HG03066 (cell line): ENCODE results near the gene YBX3.

Experiments
- ATAC-seq: cut with Tn5 transposase; IDR thresholded peaks from one replicate; pipeline ENCODE4 v1.9.1; 2021; ENCODE audit warnings: low read depth; ENCODE audit not compliant: unreplicated experiment

YBX3 gene

DNA sequence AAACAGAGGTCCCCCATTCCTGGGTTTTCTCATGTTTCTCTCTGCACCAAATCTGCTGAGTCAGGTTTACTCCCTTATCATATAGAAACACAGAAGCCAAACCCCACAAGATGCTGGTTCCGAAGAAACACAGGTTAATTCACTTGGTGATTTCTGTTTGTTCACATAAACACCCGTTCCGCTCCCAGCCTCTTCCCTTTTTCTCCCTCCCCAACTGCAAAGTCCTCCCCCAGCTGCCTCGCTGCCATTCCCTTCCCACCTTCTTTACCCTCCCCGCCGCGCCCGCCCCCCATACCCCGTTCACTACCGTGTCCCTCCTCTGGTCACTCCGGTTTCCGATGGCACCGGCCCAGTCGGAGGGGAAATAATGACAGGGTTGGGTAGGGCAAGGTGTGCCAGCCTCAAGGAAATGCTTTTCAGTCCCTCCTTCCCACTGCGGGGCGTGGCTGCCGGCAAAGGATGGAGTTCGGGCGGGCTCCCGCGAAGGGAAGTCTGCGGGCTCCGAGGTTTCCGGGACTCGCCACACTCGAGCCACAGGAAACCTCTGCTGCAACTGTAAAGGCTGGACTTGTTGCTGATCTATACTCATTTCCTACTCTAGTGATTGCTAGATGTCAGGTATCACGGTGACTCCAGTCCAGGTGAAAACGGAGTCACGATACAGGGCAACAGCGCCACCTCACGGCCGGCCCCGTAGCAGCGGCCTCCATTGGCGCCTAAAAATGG, 49.3 kb downstream of the YBX3 start, which contains the start of gene STYK1:
Gene STYK1 (minus strand): TSS at position 394 of the 726 bp plus-strand sequence. CDS start 39,434 bp downstream, outside the sequence.
- ATAC-seq: no peak

DNA sequence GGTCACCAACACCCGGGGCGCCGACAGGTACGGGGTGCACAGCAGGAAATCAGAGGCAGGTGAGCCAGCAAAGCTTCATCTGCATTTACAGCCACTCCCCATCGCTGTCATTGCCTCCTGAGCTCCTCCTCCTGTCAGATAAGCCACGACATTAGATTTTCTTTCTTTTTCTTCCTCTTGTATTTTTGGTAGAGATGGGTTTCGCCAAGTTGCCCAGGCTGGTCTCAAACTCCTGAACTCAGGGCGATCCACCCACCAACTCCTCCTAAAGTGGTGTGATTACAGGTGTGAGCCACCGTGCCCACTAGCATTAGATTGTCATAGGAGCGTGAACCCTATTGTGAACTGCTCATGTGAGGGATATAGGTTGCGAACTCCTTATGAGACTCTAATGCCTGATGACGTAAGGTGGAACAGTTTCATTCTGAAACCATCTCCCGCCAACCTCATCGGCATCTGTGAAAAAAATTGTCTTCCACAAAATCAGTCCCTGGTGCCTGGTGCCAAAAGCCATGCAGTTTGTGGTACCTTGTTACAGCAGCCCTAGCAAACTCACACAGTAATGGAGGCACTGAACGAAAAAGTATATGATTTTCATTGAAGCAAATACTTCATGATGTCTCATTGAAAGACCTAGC, 50.8 kb downstream of the YBX3 start:
- no peak for ATAC-seq

DNA sequence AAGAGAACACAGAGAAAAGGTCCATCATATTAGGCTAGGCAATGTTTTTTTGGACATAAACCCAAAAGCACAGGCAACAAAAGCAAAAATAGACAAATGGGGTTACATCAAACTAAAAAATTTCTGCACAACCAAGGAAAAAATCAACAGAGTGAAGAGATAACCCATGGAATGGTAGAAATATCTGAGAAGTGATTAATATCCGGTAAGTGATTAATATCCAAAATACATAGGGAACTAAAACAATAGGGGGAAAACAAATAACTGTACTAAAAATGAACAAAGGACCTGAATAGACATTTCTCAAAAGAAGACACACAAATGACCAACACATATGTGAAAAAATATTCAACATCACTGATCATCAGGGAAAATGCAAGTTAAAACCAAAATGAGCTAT, 53.6 kb downstream of the YBX3 start:
- no peak for ATAC-seq

DNA sequence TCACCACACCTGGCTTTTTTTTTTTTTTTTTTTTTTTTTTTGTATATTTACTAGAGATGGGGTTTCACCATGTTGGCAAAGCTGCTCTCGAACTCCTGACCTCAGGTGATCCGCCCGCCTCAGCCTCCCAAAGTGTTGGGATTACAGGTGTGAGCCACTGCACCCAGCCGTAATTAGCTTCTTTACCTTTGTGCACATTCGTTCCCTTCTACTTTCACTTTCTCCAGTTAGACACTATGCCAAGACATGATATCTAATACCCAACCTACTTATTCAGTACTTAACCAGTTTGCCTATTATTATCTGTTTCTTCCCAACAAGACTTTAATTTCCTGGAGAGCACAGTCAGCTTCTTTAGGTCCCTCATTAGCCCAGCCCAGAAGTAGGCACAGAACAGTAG, 54.6 kb downstream of the YBX3 start:
- ATAC-seq: no peak

DNA sequence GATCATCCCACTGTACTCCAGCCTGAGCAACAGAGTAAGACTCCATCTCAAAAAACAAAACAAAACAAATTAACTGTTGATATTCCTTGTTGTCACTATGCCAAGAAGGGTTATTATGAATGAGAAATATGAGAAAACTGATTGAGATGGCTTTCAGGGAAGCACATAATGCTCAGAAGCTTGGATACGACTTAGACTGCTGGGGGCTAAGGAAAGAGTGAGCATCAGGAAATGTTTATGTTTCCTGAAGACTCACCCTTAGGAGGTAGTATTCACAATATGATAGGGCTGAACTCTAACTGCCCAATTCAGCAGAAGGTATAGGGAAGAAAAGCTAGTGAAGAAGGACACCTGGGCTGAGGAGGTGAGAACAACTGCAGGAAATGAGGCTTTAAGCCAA, 55.5 kb downstream of the YBX3 start:
- no peak for ATAC-seq

DNA sequence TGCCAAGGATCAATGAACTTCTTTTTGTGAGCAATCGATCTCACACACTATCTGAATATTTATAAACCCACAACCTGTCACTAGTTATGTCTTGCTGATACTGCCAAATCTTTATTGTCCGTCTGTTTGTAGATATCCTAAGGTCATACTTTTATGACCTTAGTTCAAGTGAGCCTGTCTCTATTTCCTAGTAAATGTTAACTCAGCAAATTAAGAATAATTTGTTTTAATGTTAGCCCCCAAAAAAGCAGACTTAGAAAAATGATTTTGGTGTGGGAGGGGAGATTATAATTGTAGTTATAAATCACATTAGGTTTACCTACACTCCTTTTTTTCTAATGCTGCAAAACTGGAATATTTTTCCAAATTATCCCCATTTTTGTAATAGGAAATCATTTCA, 58.6 kb downstream of the YBX3 start:
- no peak for ATAC-seq

DNA sequence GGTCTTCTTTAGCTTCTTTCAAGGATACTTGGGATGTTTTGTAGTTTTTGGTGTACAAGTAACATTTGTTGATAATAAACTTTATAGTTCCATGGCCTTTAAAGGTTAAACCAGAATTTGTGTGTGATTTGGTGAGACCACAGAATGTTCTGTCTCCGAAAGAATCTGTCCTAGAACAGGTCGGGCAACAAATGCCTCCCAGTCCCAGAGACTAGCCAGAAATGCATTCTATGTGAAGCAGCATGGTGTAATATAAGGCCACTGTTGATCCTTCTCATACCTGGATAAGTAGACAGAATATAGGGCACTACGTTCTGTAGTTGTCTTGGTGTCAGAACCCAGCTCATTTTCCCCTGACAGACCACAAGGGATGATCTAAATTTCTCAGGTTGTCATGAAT, 59.3 kb downstream of the YBX3 start:
- ATAC-seq: no peak

DNA sequence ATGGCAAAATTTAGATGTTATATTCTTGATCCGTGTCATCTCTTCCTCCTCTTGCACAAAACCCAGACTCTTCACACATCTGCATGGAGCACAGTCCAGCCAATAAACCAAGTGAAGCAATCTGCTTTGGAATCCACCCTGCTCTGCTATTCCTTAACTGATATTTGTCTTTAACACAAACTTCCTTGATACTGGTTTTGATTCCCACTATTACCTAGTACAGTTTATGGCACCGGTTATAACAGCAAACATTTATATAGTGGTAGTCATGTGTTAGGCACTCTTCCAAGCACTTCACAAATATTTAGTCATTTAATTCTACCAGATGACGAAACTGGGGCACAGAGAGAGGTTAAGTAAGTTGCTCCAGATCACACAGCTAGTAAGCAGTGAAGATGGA, 61.8 kb downstream of the YBX3 start:
- ATAC-seq: no peak

DNA sequence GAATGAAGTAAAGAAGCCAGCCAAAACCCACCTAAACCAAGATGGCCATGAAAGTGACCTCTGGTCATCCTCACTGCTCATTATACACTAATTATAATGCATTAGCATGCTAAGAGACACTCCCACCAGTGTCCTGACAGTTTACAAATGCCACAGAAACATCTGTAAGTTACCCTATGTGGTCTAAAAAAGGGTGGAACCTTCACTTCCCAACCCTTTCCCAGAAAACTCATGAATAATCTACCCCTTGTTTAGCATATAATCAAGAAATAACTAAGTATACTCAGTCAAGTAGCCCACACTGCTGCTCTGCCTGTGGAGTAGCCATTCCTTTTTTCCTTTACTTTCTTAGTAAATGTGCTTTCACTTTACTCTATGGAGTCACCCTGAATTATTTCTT, 69.1 kb downstream of the YBX3 start:
- no peak for ATAC-seq

DNA sequence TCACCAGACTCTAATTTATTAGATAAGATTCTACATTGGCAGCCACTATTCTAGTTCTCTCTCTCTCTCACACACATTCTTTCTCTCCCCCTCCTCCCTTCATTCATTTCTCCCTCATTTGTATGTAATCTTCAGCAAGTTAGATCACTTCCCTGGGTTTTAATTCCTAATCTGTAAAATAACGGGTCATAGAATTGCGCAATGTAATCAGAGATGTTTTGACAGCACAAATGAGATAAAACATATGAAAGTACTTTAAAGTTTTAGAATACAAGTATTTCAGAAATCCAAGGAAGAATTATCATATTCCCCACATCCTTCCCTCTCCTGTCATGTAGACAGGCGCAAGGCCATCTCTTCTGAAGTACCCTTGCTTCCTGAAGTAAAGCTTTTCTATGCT, 70.9 kb downstream of the YBX3 start:
- ATAC-seq: no peak
